HG03064 (cell line): ENCODE results near the gene HDAC9.
A peak's percentile ranks its signal among the peaks of the same experiment; 100 is the strongest.

ENCODE experiments used
- ATAC-seq: cut with Tn5 transposase; IDR thresholded peaks from one replicate; pipeline ENCODE4 v1.9.1; 2021; ENCODE audit warnings: low read depth; ENCODE audit not compliant: unreplicated experiment

Gene HDAC9

DNA sequence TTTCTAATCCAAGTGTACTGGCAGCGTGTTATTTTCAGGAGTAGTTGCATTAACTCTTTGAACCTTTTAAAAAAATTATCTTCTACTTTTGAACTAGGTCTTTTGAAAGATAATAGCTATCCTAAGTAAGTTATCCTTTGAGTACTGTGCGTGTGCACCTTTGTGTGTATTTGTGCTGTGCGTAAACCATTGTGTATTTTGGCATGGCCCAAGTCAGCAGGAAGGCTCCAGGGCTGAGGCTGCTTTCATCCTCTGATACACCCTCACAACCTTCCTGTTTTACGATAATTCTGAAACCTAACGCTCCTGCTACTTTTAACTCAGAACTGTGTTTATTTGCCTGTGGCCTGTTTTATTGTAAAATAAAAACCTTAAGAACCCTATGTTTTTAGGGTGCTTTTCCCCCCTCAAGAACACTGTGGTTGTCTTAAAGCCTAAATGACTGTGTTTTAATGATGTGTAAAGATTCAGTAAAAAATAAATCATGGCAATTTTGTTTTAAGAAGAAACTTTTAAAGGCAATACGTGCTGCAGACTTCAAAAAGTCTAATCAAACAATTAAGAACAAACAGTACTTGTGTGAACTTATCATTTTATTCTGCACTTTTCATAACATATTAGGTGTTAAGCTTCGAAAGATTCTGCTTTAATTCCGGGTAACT, 57.5 kb downstream of the HDAC9 start:
- ATAC-seq = no peak

- ATAC-seq = no peak
Measured at GRCh38 chr7:18553605-18554003, 58.1 kb downstream of the HDAC9 start.

DNA sequence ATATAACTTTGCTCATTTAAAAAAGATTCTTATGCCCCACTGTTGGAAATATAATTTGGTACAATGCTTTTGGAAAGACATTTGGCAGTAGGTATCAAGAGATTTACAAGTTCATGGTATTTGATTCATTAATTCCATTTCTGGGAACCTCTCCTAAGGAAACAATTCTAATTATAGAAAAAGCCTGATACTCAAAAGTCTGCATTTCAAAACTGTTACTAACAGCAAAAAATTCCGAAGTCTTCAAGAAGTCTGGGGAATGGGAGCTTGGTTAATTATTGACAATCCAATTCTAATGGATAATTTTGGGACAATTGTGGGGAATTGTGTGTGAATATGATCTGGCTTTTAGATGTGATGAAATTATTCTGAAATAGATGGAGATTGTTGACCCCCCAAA, 59.6 kb downstream of the HDAC9 start:
- ATAC-seq = no peak

- ATAC-seq = no peak
Measured at GRCh38 chr7:18555968-18556367, 60.4 kb downstream of the HDAC9 start.

DNA sequence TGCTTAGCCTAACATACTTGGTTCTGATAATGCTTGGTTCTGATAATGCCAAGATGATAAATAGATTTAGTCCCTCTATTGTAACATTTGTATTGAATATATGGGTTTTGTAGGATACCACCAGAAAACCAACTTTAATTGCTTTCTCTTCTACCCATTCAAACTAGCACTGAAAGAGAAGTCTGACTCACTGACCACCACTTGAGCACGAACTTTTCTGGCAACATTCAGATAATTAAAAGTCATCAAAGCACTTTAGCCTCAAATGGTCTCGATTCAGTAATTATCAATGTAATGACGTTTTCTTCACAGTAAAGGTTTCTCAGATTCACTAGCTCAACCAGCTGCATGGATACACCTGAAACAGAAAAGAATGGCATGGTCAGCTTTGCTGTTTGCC, 63.0 kb downstream of the HDAC9 start:
- ATAC-seq = no peak

DNA sequence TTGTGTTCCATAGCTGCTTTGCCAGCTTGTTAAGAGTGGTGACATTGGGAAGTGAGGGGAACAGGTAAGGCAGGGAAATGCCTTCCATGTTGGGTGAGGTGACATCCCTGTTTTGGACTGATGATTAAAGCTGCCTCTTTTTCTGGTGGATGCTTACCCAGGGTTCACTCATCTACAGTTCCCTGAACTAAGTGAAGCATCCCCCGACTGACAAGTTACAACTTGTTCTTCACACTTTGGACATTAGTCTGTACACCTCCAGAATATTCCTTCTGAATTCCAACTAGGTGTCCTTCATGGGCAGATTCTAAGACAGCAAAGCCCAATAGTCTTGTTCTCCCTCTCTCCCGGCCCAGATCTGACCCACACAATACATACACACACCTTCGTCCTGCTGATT, 63.4 kb downstream of the HDAC9 start:
- no peak for ATAC-seq

GRCh38 chr7:18559756-18560155, 64.2 kb downstream of the HDAC9 start:
- no peak for ATAC-seq

DNA sequence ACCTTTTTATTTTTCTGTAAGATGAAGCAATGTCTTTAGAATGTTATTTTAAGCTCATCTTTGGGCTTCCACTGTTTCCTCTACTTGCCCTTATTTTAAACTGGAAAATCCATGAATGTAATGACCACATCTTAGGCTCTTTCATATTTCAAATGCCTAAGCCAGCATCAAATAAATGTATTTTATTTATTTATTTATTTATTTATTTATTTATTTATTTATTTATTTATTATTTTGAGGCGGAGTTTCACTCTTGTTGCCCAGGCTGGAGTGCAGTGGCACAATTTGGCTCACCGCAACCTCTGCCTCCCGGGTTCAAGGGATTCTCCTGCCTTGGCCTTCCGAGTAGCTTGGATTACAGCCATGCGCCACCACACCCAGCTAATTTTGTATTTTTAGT, 69.2 kb downstream of the HDAC9 start:
- no peak for ATAC-seq

- no peak for ATAC-seq
Measured at GRCh38 chr7:18565337-18565736, 69.8 kb downstream of the HDAC9 start.

DNA sequence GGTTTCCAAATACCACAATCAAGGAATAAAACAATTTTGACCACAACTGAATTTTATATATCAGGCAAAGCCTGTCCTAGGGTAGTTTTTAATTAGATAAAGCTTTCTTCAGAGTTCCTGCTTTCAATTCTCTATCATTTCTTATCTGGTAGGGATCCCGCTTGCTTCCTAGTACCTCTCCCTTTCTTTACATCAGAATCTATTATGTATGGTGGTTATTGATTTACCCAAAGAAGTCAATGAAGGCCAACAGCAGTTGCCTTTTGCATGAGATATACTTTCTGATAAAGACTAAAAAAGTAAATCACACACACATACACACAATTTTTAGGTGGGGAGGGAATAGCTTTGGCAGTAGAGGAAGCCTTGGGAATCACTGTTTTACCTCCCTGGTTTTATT, 70.7 kb downstream of the HDAC9 start:
- no peak for ATAC-seq

DNA sequence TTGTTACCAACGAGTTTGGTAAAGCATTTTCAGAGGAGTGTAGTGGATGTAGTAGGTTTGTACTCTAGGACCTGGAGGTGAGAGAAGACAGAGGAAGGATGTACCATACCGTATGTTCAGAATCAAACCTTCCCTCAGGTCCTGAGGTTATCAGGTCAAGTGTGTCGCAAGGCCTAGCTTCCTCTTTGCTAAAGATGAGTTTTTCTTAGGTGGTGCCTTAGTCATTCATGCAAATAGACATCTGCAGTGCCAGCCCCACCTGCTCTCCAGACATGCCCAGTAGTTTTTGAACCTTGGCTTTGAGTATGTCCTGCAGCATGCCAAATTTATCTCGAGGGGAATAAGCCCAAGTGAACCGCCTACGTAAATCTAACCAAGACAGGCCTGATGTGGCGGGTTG, 71.3 kb downstream of the HDAC9 start:
- peak; percentile 87 for ATAC-seq

DNA sequence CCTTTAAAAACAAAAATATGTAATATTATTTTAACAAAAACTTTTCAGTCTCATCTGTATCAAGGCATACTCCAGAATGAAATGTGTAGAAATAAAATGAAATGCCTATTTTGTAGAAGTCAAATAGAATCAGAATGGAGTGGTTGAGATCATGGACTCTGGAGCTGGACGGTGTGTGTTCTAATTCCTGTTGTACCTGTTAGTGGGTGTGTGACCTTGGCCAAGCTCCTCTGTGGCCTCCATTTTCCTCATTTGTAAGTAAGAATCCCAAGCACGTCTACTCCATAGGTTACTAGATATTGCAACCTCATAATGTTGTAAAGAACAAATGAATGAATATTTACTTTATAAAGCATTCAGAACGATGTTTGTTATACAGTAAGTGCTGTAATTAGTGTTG, 74.9 kb downstream of the HDAC9 start:
- ATAC-seq = no peak

DNA sequence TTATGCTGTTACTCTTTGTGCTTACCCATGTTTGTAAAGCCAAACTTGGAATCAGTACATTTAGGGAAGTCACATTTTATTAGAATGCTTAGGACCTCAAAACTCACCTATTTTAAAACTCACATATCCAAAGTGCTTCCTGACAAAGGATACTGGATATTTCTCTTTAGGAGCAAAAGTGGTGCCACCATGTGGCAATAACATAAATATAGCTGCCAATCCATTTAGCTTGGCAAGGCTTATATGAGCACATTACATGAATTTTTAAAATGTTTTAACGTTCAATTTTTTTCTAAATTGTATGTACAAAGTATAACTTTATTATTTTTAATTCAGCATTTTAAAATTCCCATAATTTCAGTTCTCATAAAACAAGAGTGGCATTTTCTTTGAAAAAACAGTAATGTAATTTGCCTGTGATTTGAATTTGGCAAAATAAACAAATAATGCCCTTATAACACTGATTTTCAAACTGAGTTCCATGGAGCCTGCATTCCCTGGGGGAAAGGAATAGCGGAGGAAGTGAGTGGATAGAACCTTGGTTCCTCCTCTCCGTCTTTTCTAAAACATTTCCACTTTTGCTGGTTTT, 75.4 kb downstream of the HDAC9 start:
- ATAC-seq = no peak

- ATAC-seq = no peak
Measured at GRCh38 chr7:18572154-18572553, 76.6 kb downstream of the HDAC9 start.

GRCh38 chr7:18572885-18573284, 77.3 kb downstream of the HDAC9 start:
- ATAC-seq = no peak

GRCh38 chr7:18573410-18574234, 78.1 kb downstream of the HDAC9 start:
- ATAC-seq = no peak

GRCh38 chr7:18574235-18574540, 78.6 kb downstream of the HDAC9 start:
- ATAC-seq = no peak

GRCh38 chr7:18574676-18575075, 79.1 kb downstream of the HDAC9 start:
- ATAC-seq = no peak

DNA sequence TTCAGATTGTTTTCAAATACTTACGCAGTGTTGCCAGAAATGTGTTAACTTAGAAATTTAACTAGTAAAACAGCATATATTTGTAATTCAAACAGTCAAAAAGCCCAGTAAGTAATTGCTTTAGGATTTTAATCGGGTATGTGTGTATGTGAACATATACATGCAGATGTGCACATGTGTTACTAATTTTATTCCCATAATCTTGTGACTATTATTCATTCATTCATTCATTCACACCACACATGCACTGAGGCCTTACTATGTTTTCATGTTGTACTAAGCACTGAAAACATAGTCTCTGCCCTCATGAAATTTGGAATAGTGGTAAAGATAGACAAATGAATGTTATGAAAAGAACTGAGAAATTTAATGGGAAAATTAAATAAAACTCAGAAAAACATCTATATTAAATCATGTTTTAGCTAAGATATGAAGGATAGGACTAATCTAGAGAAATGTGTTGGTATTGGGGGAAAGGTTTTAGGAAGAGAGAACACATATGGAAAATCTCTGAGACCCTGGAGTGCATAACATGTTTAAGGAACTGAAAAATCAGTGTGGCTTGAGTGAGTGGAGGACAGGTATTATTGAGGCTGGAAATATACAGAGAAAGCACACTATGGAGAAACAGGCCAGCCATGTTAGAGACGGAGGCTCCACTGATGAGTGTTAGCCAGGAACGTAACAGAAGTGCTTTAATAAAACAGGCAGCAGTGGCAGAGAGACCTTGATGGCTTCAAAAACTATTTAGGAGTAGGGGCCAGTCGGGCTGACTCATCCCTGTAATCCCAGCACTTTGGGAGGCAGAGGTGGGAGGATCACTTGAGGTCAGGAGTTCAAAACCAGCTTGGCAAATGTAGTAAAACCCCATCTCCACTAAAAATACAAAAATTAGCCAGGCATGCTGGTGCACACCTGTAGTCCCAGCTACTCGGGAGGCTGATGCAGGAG, 80.3 kb downstream of the HDAC9 start:
- ATAC-seq = no peak

GRCh38 chr7:18577096-18577771, 81.7 kb downstream of the HDAC9 start:
- no peak for ATAC-seq
